WTC11 (cell line): ENCODE measurements around the gene ACMSD. TPM values are rescaled to one million over a fixed set of nuclear protein-coding genes. Genes with fewer than 3 reads are reported as not detected.
"Not testable (repeated sequence)": the region's sequence is repeated elsewhere in the genome, so short reads cannot be mapped to it uniquely, and the experiment has no call there.

Source experiments
- ATAC-seq: fragments of 200-7000 bp; cut with Tn5 transposase; 2 replicates; pipeline ENCODE4 v1.10.0; 2021; ENCODE audit warnings: mild to moderate bottlenecking, moderate library complexity
- CTCF ChIA-PET: fragments of 300-600 bp; sonication (Branson Sonifier 250); formaldehyde crosslinking; loops from one replicate; lab custom pipeline; 2021; ENCODE audit warnings: antibody characterized with exemption; lab: Charles Lee
- POLR2A ChIA-PET: fragments of 350-600 bp; sonication (Branson Sonifier 250); formaldehyde crosslinking; loops from one replicate; lab custom pipeline; 2021; ENCODE audit warnings: antibody characterized with exemption; lab: Charles Lee
- DNase-seq: peaks from one replicate; pipeline ENCODE4 v3.0.0; 2021; ENCODE audit warnings: low spot score
- H3K27ac Mint-ChIP-seq: 2 replicates; pipeline ENCODE4 v1.8.0; 2021; ENCODE audit warnings: mixed read lengths
- H3K27me3 Mint-ChIP-seq: 2 replicates; pipeline ENCODE4 v1.8.0; 2021; ENCODE audit warnings: low read depth, mild to moderate bottlenecking, moderate library complexity, mixed read lengths
- H3K36me3 Mint-ChIP-seq: 2 replicates; pipeline ENCODE4 v1.8.0; 2021; ENCODE audit warnings: mixed read lengths
- H3K4me1 Mint-ChIP-seq: 2 replicates; pipeline ENCODE4 v1.8.0; 2022; ENCODE audit warnings: mixed read lengths
- H3K4me3 Mint-ChIP-seq: 2 replicates; pipeline ENCODE4 v1.8.0; 2021; ENCODE audit warnings: mild to moderate bottlenecking, moderate library complexity, mixed read lengths
- H3K9me3 Mint-ChIP-seq: 2 replicates; pipeline ENCODE4 v1.8.0; 2021; ENCODE audit warnings: mixed read lengths
- ATF1 ChIP-seq: sonication (generic); formaldehyde crosslinking; IDR thresholded peaks from 2 replicates; pipeline ENCODE4 v1.8.1; 2023; ENCODE audit warnings: mild to moderate bottlenecking, moderate library complexity, missing genetic modification reagents
- CREM ChIP-seq: sonication (generic); formaldehyde crosslinking; IDR thresholded peaks from 2 replicates; pipeline ENCODE4 v1.8.1; 2022; ENCODE audit warnings: mild to moderate bottlenecking, missing genetic modification reagents, moderate library complexity
- ETV6 ChIP-seq: sonication (generic); formaldehyde crosslinking; IDR thresholded peaks from 2 replicates; pipeline ENCODE4 v1.8.1; 2022; ENCODE audit warnings: mild to moderate bottlenecking, missing genetic modification reagents
- GTF2I ChIP-seq: fragments of 250-450 bp; sonication (Bioruptor Pico); conservative IDR thresholded peaks from 2 replicates; pipeline ENCODE4 v1.4.0; 2021; ENCODE audit warnings: mild to moderate bottlenecking
- NFATC4 ChIP-seq: fragments of 250-450 bp; sonication (Bioruptor Pico); IDR thresholded peaks from 2 replicates; pipeline ENCODE4 v1.9.0; 2021; ENCODE audit warnings: mild to moderate bottlenecking
- OVOL2 ChIP-seq: fragments of 250-450 bp; sonication (Bioruptor Pico); IDR thresholded peaks from 2 replicates; pipeline ENCODE4 v1.9.0; 2021; ENCODE audit warnings: mild to moderate bottlenecking, borderline replicate concordance
- SMAD3 ChIP-seq: sonication (generic); formaldehyde crosslinking; IDR thresholded peaks from 2 replicates; pipeline ENCODE4 v1.8.0; 2022; ENCODE audit warnings: missing genetic modification reagents, mild to moderate bottlenecking, borderline replicate concordance
- SOX15 ChIP-seq: fragments of 250-450 bp; sonication (Bioruptor Pico); IDR thresholded peaks from 2 replicates; pipeline ENCODE4 v1.9.0; 2021; ENCODE audit warnings: mild to moderate bottlenecking
- TEAD4 ChIP-seq: sonication (generic); formaldehyde crosslinking; IDR thresholded peaks from 2 replicates; pipeline ENCODE4 v1.8.0; 2022; ENCODE audit warnings: mild to moderate bottlenecking, missing genetic modification reagents
- TP53 ChIP-seq: sonication (generic); formaldehyde crosslinking; IDR thresholded peaks from 2 replicates; pipeline ENCODE4 v1.8.1; 2023; ENCODE audit warnings: mild to moderate bottlenecking, missing genetic modification reagents
- total RNA-seq: library from RNA; stranded (reverse); gene quantifications from 3 replicates; pipeline ENCODE4 v1.2.3, GENCODE V29; 2021
- TF ChIP-seq, protein P1 (sequence below): sonication (generic); formaldehyde crosslinking; IDR thresholded peaks from 2 replicates; pipeline ENCODE4 v1.8.0; 2022; ENCODE audit warnings: missing genetic modification reagents
- TF ChIP-seq, protein P2 (sequence below): sonication (generic); formaldehyde crosslinking; IDR thresholded peaks from 2 replicates; pipeline ENCODE4 v1.8.1; 2023; ENCODE audit warnings: mild to moderate bottlenecking, missing genetic modification reagents, moderate library complexity
- TF ChIP-seq, protein P3 (sequence below): sonication (generic); formaldehyde crosslinking; conservative IDR thresholded peaks from 2 replicates; pipeline ENCODE4 v1.8.1; 2022; ENCODE audit warnings: mild to moderate bottlenecking, missing genetic modification reagents
- TF ChIP-seq, protein P4 (sequence below): fragments of 250-450 bp; sonication (Bioruptor Pico); IDR thresholded peaks from 2 replicates; pipeline ENCODE4 v1.9.0; 2021; ENCODE audit warnings: moderate library complexity, mild to moderate bottlenecking, inconsistent platforms, borderline replicate concordance

The ACMSD gene
- total RNA-seq, 1 experiment from 2014 or later: not detected

DNA sequence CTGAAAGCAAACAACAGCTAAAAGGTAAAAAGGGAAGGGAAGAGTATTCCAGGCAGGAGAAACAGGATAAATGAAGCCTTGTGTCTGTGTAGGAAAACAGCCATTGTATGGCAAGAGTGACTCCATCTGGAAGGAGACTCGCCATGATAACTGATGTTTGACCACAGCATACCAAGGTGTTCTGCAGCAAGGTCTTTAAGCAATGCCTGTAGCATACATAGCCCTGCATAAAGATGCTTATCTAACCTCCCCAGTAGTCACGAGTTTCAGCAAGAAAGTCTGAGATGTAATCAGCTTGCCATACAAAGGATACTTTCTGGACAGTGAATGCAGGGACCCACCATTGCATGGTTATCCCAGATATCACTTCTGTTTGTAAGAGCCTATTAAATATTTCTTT is 68.3 kb downstream of the ACMSD start (continued):
- TF ChIP-seq, protein P1, sequence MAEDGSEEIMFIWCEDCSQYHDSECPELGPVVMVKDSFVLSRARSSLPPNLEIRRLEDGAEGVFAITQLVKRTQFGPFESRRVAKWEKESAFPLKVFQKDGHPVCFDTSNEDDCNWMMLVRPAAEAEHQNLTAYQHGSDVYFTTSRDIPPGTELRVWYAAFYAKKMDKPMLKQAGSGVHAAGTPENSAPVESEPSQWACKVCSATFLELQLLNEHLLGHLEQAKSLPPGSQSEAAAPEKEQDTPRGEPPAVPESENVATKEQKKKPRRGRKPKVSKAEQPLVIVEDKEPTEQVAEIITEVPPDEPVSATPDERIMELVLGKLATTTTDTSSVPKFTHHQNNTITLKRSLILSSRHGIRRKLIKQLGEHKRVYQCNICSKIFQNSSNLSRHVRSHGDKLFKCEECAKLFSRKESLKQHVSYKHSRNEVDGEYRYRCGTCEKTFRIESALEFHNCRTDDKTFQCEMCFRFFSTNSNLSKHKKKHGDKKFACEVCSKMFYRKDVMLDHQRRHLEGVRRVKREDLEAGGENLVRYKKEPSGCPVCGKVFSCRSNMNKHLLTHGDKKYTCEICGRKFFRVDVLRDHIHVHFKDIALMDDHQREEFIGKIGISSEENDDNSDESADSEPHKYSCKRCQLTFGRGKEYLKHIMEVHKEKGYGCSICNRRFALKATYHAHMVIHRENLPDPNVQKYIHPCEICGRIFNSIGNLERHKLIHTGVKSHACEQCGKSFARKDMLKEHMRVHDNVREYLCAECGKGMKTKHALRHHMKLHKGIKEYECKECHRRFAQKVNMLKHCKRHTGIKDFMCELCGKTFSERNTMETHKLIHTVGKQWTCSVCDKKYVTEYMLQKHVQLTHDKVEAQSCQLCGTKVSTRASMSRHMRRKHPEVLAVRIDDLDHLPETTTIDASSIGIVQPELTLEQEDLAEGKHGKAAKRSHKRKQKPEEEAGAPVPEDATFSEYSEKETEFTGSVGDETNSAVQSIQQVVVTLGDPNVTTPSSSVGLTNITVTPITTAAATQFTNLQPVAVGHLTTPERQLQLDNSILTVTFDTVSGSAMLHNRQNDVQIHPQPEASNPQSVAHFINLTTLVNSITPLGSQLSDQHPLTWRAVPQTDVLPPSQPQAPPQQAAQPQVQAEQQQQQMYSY (CRISPR knock-in tag): no peak
- TF ChIP-seq NFATC4 (CRISPR knock-in tag): no peak
- no peak for TF ChIP-seq TP53 (CRISPR knock-in tag)
- TF ChIP-seq, protein P2, sequence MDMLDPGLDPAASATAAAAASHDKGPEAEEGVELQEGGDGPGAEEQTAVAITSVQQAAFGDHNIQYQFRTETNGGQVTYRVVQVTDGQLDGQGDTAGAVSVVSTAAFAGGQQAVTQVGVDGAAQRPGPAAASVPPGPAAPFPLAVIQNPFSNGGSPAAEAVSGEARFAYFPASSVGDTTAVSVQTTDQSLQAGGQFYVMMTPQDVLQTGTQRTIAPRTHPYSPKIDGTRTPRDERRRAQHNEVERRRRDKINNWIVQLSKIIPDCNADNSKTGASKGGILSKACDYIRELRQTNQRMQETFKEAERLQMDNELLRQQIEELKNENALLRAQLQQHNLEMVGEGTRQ: no peak

DNA sequence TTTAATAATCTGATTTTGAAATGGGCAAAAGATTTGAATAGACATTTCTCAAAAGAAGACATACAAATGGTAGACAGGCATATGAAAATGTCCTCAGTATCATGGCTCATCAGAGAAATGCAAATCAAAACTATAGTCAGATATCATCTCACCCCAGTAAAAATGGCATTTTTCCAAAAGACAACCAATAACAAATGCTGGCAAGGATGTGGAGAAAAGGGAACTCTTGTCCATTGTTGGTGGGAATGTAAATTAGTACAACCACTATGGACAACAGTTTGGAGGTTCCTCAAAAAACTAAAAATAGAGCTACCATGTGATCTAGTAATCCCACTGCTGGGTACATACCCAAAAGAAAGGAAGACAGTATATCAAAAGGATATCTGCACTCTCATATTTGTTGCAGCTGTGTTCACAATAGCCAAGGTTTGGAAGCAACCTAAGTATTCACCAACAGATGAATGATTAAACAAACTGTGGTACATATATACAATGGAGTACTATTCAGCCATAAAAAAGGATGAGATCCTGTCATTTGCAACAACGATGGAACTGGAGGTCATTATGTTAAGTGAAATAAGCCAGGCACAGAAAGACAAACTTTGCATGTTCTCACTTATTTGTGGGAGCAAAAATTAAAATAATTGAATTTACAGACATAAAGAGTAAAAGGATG is 69.2 kb downstream of the ACMSD start:
- H3K27ac Mint-ChIP-seq, H3K4me1 Mint-ChIP-seq, H3K36me3 Mint-ChIP-seq, CTCF ChIA-PET, POLR2A ChIA-PET, ATAC-seq, DNase-seq, H3K4me3 Mint-ChIP-seq, H3K27me3 Mint-ChIP-seq: not testable (repeated sequence)
- peak; percentile 66; the same call in 1 of the 2 replicates for TF ChIP-seq GTF2I (CRISPR knock-in tag)
- H3K9me3 Mint-ChIP-seq: peaks cover 13% of the 10 kb centered on the region

DNA sequence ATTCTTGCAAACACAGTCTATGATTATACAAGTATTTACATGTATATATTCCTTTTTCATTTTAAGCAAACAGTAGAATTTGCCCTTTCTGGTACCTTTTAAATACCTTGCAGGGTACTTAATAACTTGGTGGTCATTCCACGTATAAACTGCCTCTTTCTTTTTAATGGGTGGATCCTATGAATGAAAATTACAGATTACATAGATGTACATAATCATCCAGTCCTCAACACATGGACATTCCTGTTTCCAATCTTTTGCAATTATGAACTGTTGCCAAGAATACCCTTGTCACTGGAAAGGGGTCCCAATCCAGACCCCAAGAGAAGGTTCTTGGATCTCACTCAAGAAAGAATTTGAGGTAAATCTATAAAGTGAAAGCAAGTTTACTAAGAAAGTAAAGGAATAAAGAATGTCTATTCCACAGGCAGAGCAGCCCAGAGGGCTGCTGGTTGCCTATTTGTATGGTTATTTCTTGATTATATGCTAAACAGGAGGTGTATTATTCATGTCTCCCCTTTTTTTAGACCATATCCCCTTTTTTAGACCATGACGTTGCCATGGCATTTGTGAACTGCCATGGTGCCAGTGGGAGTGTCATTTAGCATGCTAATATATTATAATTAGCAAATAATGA is 72.5 kb downstream of the ACMSD start:
- CTCF ChIA-PET: no interaction called here
- H3K36me3 Mint-ChIP-seq: peaks cover 7% of the 10 kb centered on the region
- no peak for ATAC-seq
- no peak overlapping the region for H3K27ac Mint-ChIP-seq
- H3K4me1 Mint-ChIP-seq: no peaks in the 10 kb centered on the region
- H3K27me3 Mint-ChIP-seq: no peaks in the 10 kb centered on the region
- no peak overlapping the region for H3K4me3 Mint-ChIP-seq
- TF ChIP-seq, protein P3, sequence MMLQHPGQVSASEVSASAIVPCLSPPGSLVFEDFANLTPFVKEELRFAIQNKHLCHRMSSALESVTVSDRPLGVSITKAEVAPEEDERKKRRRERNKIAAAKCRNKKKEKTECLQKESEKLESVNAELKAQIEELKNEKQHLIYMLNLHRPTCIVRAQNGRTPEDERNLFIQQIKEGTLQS (CRISPR knock-in tag): no peak
- TF ChIP-seq ATF1 (CRISPR knock-in tag): no peak
- TF ChIP-seq CREM: no peak
- TF ChIP-seq, protein P4, sequence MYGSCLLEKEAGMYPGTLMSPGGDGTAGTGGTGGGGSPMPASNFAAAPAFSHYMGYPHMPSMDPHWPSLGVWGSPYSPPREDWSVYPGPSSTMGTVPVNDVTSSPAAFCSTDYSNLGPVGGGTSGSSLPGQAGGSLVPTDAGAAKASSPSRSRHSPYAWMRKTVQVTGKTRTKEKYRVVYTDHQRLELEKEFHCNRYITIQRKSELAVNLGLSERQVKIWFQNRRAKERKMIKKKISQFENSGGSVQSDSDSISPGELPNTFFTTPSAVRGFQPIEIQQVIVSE (CRISPR knock-in tag): no peak
- TF ChIP-seq OVOL2 (CRISPR knock-in tag): no peak
- TF ChIP-seq, all 79 proteins: peak for 0
- DNase-seq: no peak
- POLR2A ChIA-PET: no interaction called here
- H3K9me3 Mint-ChIP-seq: peaks cover 31% of the 10 kb centered on the region

DNA sequence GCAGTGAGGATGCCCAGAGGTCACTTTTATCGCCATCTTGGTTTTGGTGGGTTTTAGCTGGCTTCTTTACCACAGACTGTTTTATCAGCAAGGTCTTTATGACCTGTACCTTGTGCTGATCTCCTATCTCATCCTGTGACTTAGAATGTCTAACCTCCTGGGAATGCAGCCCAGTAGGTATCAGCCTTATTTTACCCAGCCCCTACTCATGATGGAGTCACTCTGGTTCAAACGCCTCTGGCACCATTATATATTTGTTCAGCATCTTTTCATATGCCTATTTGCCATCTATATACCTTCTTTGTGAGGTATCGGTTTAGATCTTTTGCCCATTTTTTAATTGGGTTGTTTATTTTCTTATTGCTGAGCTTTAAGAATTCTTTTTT is 73.0 kb downstream of the ACMSD start:
- H3K9me3 Mint-ChIP-seq: peaks cover 31% of the 10 kb centered on the region
- H3K27me3 Mint-ChIP-seq: no peaks in the 10 kb centered on the region
- DNase-seq (no peak), ATAC-seq (no peak)
- peaks cover 7% of the 10 kb centered on the region for H3K36me3 Mint-ChIP-seq
- ChIA-PET POLR2A (no interaction called here), CTCF (no interaction called here)
- H3K4me1 Mint-ChIP-seq: no peaks in the 10 kb centered on the region
- H3K4me3 Mint-ChIP-seq: no peak overlapping the region
- no peak overlapping the region for H3K27ac Mint-ChIP-seq
- no peak for TF ChIP-seq ATF1 (CRISPR knock-in tag)
- TF ChIP-seq SMAD3 (CRISPR knock-in tag): no peak
- TF ChIP-seq SOX15 (CRISPR knock-in tag): no peak
- no peak for TF ChIP-seq ETV6 (CRISPR knock-in tag)
- no peak for TF ChIP-seq TEAD4 (CRISPR knock-in tag)
- TF ChIP-seq, all 79 proteins: peak for 0
